KMS-11 (cell line): ENCODE data around the gene CDK3.
"Not testable (repeated sequence)": the region's sequence is repeated elsewhere in the genome, so short reads cannot be mapped to it uniquely, and the experiment has no call there.

ENCODE experiments used
- H2AFZ ChIP-seq: fragments of 200-600 bp; sonication (generic); 2 replicates; pipeline ENCODE4 v1.6.1; 2016; ENCODE audit warnings: antibody characterized with exemption, mixed run types, low read depth
- H3K27ac ChIP-seq: fragments of 200-600 bp; sonication (generic); 2 replicates; pipeline ENCODE4 v1.6.1; 2016; ENCODE audit warnings: mild to moderate bottlenecking, mixed run types
- H3K27me3 ChIP-seq: fragments of 200-600 bp; sonication (generic); 2 replicates; pipeline ENCODE4 v1.6.1; 2017; ENCODE audit warnings: mild to moderate bottlenecking, low read depth, mixed run types, moderate library complexity; ENCODE audit not compliant: insufficient read depth
- H3K36me3 ChIP-seq: fragments of 200-600 bp; sonication (generic); 2 replicates; pipeline ENCODE4 v1.6.1; 2017; ENCODE audit warnings: mild to moderate bottlenecking, mixed run types; ENCODE audit not compliant: insufficient read depth
- H3K4me1 ChIP-seq: fragments of 200-600 bp; sonication (generic); 2 replicates; pipeline ENCODE4 v1.6.1; 2016; ENCODE audit warnings: mild to moderate bottlenecking, low read depth, mixed run types; ENCODE audit not compliant: poor library complexity, severe bottlenecking
- H3K4me2 ChIP-seq: fragments of 200-600 bp; sonication (generic); 2 replicates; pipeline ENCODE4 v1.7.0; 2016; ENCODE audit warnings: mild to moderate bottlenecking, mixed run types
- H3K4me3 ChIP-seq: fragments of 200-600 bp; sonication (generic); IDR thresholded peaks from 2 replicates; pipeline ENCODE4 v1.6.1; 2017; ENCODE audit warnings: low read depth, low read length, mixed read lengths; ENCODE audit not compliant: insufficient read depth
- H3K79me2 ChIP-seq: fragments of 200-600 bp; sonication (generic); 2 replicates; pipeline ENCODE4 v1.6.1; 2016; ENCODE audit warnings: low read depth, mixed run types; ENCODE audit not compliant: insufficient read depth
- H3K9ac ChIP-seq: fragments of 200-600 bp; sonication (generic); 2 replicates; pipeline ENCODE4 v1.6.1; 2016; ENCODE audit warnings: mild to moderate bottlenecking, mixed run types
- H4K20me1 ChIP-seq: fragments of 200-600 bp; sonication (generic); 2 replicates; pipeline ENCODE4 v1.6.1; 2016; ENCODE audit warnings: mild to moderate bottlenecking, mixed run types; ENCODE audit not compliant: insufficient read depth
- TF ChIP-seq, protein P1 (sequence below): fragments of 200-600 bp; sonication (generic); conservative IDR thresholded peaks from 2 replicates; pipeline ENCODE4 v1.6.1; 2017; ENCODE audit warnings: low read depth, mild to moderate bottlenecking, antibody characterized with exemption, low read length, moderate library complexity, mixed read lengths

The CDK3 gene

DNA sequence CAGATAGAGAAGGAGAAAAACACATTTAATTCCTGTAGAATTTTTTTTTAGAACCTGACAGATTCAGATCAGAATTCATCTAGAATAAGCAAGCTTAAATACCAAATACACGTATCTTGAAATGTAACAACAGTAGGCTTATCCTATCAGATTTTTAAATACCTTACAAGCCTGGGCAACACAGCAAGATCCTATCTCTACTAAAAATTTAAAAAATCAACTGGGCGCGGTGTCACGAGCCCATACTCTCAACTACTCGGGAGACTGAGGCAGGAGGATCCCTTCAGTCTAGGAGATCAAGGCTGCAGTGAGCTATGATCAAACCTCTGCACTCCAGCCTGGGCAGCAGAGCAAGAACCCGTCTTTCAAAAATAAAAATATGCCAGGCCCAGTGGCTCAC, 35.2 kb upstream of the CDK3 start:
- TF ChIP-seq, protein P1, sequence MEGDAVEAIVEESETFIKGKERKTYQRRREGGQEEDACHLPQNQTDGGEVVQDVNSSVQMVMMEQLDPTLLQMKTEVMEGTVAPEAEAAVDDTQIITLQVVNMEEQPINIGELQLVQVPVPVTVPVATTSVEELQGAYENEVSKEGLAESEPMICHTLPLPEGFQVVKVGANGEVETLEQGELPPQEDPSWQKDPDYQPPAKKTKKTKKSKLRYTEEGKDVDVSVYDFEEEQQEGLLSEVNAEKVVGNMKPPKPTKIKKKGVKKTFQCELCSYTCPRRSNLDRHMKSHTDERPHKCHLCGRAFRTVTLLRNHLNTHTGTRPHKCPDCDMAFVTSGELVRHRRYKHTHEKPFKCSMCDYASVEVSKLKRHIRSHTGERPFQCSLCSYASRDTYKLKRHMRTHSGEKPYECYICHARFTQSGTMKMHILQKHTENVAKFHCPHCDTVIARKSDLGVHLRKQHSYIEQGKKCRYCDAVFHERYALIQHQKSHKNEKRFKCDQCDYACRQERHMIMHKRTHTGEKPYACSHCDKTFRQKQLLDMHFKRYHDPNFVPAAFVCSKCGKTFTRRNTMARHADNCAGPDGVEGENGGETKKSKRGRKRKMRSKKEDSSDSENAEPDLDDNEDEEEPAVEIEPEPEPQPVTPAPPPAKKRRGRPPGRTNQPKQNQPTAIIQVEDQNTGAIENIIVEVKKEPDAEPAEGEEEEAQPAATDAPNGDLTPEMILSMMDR: no peak
- H4K20me1 ChIP-seq: no peaks in the 10 kb centered on the region
- H3K36me3 ChIP-seq: no peaks in the 10 kb centered on the region
- H3K4me1 ChIP-seq: no peaks in the 10 kb centered on the region
- no peak overlapping the region for H3K9ac ChIP-seq
- no peak overlapping the region for H2AFZ ChIP-seq
- H3K4me2 ChIP-seq: no peak overlapping the region
- H3K27me3 ChIP-seq: no peaks in the 10 kb centered on the region
- H3K79me2 ChIP-seq: 0 out of 2 replicates have a peak, but pooled peaks cover 4% of the 10 kb centered on the region
- H3K4me3 ChIP-seq: no peak overlapping the region
- no peak overlapping the region for H3K27ac ChIP-seq

DNA sequence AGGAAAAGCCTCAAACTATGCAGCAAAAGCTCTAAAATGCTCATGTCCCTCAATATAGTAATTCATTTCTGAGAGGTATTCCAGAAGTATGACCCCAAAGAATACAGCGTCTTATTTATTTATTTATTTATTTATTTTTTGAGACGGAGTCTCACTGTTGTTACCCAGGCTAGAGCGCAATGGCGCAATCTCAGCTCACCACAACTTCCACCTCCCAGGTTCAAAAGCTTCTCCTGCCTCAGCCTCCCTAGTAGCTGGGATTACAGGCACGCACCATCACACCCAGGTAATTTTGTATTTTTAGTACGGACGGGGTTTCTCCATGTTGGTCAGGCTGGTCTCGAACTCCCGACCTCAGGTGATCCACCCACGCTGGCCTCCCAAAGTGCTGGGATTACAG, 31.6 kb upstream of the CDK3 start:
- not testable (repeated sequence) for H3K36me3 ChIP-seq, H3K79me2 ChIP-seq

DNA sequence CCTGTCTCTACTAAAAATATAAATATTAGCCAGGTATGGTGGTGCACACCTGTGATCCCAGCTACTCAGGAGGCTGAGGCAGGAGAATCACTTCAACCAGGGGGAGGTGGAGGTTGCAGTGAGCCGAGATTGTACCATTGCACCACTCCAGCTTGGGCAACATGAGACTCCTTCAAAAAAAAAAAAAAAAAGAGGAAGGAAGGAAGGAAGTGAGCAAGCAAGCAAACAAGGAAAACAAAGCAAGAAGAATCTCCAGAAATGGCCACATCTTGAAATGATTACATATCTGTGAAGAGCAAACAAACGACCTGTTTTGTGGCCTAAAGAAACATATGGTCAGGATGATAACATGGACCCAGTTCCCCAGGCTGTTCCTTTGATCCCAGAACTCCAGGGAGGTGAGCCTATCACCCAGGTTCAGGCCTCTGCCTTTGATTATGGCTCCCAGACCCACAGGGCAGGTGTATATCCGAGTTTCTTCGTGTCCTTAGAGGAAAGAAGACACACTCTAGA, 30.6 kb upstream of the CDK3 start:
- TF ChIP-seq, protein P1: no peak
- 0 out of 2 replicates have a peak, but pooled peaks cover 4% of the 10 kb centered on the region for H3K79me2 ChIP-seq
- H3K4me1 ChIP-seq: no peaks in the 10 kb centered on the region
- no peaks in the 10 kb centered on the region for H3K36me3 ChIP-seq
- H4K20me1 ChIP-seq: no peaks in the 10 kb centered on the region
- H3K4me2 ChIP-seq: no peak overlapping the region
- H3K27ac ChIP-seq: no peak overlapping the region
- H3K27me3 ChIP-seq: no peaks in the 10 kb centered on the region
- H3K9ac ChIP-seq: no peak overlapping the region
- no peak overlapping the region for H3K4me3 ChIP-seq
- H2AFZ ChIP-seq: no peak overlapping the region

More for the DNA sequence above, 31.6 kb upstream of the CDK3 start:
- H3K4me3 ChIP-seq, H3K27me3 ChIP-seq, H3K9ac ChIP-seq, H3K27ac ChIP-seq, H3K4me2 ChIP-seq, H2AFZ ChIP-seq, H4K20me1 ChIP-seq, H3K4me1 ChIP-seq: not testable (repeated sequence)

DNA sequence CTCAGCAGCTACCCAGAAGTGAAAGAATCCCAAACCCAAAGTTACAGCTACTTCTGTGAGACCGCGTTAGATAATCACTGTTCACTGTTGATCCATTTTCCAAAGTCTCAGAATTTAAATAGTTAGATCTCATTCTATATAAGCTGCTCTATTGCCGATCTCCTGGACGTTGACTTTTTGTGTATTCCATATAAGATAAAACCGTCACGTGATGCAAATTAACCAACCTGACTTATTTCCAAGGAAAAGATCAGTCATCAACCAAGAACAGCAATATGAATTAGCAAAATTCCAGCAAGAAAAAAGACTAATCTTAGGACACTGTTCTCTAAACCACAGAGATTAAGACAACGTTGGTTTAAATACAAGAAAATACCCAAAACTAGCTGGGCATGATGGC, 30.0 kb upstream of the CDK3 start:
- Histone ChIP-seq H3K4me2 (no peak overlapping the region), H3K4me3 (no peak overlapping the region), H2AFZ (no peak overlapping the region), H3K27me3 (no peaks in the 10 kb centered on the region), H3K9ac (no peak overlapping the region), H4K20me1 (no peaks in the 10 kb centered on the region), H3K27ac (no peak overlapping the region), H3K36me3 (no peaks in the 10 kb centered on the region), H3K4me1 (no peaks in the 10 kb centered on the region), H3K79me2 (no peaks in the 10 kb centered on the region)
- TF ChIP-seq, protein P1: no peak

DNA sequence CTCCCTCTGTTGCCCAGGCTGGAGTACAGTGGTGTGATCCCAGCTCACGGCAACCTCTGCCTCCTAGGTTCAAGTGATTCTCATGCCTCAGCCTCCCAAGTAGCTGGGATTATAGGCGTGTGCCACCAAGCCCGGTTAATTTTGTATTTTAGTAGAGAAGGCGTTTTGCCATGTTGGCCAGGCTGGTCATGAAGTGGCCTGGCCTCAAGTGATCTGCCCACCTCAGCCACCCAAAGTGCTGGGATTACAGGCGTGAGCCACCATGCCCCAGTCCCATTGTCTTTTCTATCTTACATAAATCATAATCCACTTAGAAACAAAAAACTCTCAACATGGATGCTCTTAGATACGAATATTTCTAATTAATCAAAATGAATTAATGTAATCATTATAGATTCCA, 25.5 kb upstream of the CDK3 start:
- H2AFZ ChIP-seq, H3K27ac ChIP-seq, H3K36me3 ChIP-seq, H3K4me2 ChIP-seq, H3K9ac ChIP-seq, H3K27me3 ChIP-seq, H4K20me1 ChIP-seq, H3K4me3 ChIP-seq, H3K79me2 ChIP-seq: not testable (repeated sequence)
- peaks cover 11% of the 10 kb centered on the region for H3K4me1 ChIP-seq
